ENCODE results near the gene TNFAIP8. TPM values are rescaled to one million over a fixed set of nuclear protein-coding genes. Genes with fewer than 3 reads are reported as not detected.

Gene TNFAIP8
- total RNA-seq, 4 donors from 2014 or later = 9.8 to 28.1 (median 22.5) TPM

GRCh38 chr5:119339965-119340364, 15.9 kb upstream of the TNFAIP8 start:
- TF ChIP-seq EP300 (IDR thresholded peaks at IDR 0.05; ENCODE audit: low read depth) = no peak
- TF ChIP-seq POLR2AphosphoS5 (IDR thresholded peaks at IDR 0.05) = no peak
- TF ChIP-seq, protein P1, sequence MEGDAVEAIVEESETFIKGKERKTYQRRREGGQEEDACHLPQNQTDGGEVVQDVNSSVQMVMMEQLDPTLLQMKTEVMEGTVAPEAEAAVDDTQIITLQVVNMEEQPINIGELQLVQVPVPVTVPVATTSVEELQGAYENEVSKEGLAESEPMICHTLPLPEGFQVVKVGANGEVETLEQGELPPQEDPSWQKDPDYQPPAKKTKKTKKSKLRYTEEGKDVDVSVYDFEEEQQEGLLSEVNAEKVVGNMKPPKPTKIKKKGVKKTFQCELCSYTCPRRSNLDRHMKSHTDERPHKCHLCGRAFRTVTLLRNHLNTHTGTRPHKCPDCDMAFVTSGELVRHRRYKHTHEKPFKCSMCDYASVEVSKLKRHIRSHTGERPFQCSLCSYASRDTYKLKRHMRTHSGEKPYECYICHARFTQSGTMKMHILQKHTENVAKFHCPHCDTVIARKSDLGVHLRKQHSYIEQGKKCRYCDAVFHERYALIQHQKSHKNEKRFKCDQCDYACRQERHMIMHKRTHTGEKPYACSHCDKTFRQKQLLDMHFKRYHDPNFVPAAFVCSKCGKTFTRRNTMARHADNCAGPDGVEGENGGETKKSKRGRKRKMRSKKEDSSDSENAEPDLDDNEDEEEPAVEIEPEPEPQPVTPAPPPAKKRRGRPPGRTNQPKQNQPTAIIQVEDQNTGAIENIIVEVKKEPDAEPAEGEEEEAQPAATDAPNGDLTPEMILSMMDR (IDR thresholded peaks at IDR 0.05) = no peak
- TF ChIP-seq POLR2A (IDR thresholded peaks at IDR 0.05) = no peak

DNA sequence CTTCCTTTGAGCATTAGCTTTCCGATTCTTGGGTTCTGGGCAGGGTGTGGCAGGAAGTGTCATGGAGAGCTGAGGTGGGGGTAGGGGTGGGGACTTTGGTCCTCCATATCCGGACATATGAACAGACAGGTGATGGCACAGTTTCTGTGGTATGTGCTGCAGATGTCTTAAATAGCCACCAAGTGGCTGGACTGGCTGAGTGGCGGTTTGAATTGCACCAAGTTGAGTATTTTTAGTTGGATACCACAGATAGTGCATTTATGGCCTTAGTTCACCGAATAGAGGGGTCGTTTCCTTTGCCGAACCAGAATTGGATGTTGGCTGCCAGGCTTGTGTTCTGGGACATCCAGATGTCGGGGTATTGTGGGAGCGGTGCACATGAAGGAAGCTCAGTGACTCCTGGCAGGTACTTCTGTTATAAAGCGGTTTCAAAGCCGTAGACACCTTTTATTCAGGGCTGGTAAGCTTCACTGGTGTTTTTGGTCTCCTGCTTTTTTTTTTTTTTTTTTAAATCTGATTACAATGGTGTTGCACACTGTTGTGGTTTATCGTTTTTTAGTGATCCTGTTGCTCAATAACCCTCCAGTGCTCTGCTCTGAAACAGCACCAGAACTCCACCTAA, 15.1 kb upstream of the TNFAIP8 start:
- Histone ChIP-seq H3K4me1 (peaks cover 14 to 70% (median 22%) of the 10 kb centered on the region in 4 donors), H3K4me3 (no peak overlapping the region), H3K27me3 (no peaks in the 10 kb centered on the region), H3K36me3 (no peaks in the 10 kb centered on the region), H3K27ac (peak overlapping the region; percentile 15 to 74 (median 58)), H3K9me3 (no peaks in the 10 kb centered on the region)
- 64 to 66% methylated on average over 9 to 11 of the region's 11 CpGs for WGBS, 2 donors (ENCODE audit: low coverage in 1 of 2)
- TF ChIP-seq POLR2A (IDR thresholded peaks at IDR 0.05) (no peak), POLR2AphosphoS5 (IDR thresholded peaks at IDR 0.05) (peak in 1 of 3 donors; percentile 8)
- in situ Hi-C loops (cut with MboI; ENCODE audit: low pct_ligation_motif_present in 1 of 4, low pct_unique_long_range_greater_than_20kb in 1 of 4, low sequenced_read_pairs in 3 of 4) = no loop called here
- DNase-seq = peak; percentile 70
- intact Hi-C loops (cut with DNase I; ENCODE audit: low total_unique reads) = no loop called here

More at GRCh38 chr5:119339965-119340364, 15.9 kb upstream of the TNFAIP8 start:
- Histone ChIP-seq H3K9me3 (no peaks in the 10 kb centered on the region), H3K4me3 (no peak overlapping the region), H3K27ac (peak overlapping the region; percentile 37 to 74 (median 58)), H3K4me1 (peaks cover 14 to 69% (median 22%) of the 10 kb centered on the region in 4 donors), H3K27me3 (no peaks in the 10 kb centered on the region), H3K36me3 (no peaks in the 10 kb centered on the region)
- in situ Hi-C loops (cut with MboI; ENCODE audit: low pct_ligation_motif_present in 1 of 4, low pct_unique_long_range_greater_than_20kb in 1 of 4, low sequenced_read_pairs in 3 of 4) (no loop called here), intact Hi-C loops (cut with DNase I; ENCODE audit: low total_unique reads) (no loop called here)
- WGBS, 2 donors (ENCODE audit: low coverage in 1 of 2) = 80% methylated on average over 4 of the region's 4 CpGs; no CpG with 5 or more reads in 1 of the 2 donors
- no peak for DNase-seq

- TF ChIP-seq POLR2AphosphoS5 (IDR thresholded peaks at IDR 0.05) (no peak), EP300 (IDR thresholded peaks at IDR 0.05; ENCODE audit: low read depth) (no peak), POLR2A (IDR thresholded peaks at IDR 0.05) (no peak)
- TF ChIP-seq, protein P1 (IDR thresholded peaks at IDR 0.05) = no peak
- intact Hi-C loops (cut with DNase I; ENCODE audit: low total_unique reads) (no loop called here), in situ Hi-C loops (cut with MboI; ENCODE audit: low pct_ligation_motif_present in 1 of 4, low pct_unique_long_range_greater_than_20kb in 1 of 4, low sequenced_read_pairs in 3 of 4) (no loop called here)
- Histone ChIP-seq H3K36me3 (no peaks in the 10 kb centered on the region), H3K27ac (peak overlapping the region; percentile 24 to 74 (median 58)), H3K9me3 (no peaks in the 10 kb centered on the region), H3K4me1 (peaks cover 14 to 64% (median 19%) of the 10 kb centered on the region in 4 donors), H3K27me3 (no peaks in the 10 kb centered on the region), H3K4me3 (no peak overlapping the region)
- no peak for DNase-seq
- 50 to 60% methylated on average over 6 of the region's 6 CpGs for WGBS, 2 donors (ENCODE audit: low coverage in 1 of 2)
Measured at GRCh38 chr5:119341452-119342349, 14.1 kb upstream of the TNFAIP8 start.

DNA sequence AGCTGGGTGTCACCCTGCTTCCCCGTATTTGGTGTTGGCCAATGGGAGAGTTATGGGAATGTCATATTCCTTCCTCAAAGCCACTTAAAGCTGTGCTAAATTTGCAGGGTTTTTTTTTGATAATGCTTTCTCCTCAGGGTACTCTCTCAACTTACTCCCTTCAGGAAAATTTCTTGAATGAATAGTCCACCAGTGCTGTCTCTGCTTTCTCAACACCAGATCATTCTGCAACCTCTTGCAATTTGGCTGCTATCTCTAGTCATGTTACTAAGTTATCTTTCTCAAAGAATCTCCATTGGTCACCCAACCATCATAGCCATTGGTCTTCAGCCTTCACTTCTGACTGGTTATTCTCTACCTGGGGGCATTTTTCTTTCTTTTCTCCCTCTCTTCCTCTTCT, 13.4 kb upstream of the TNFAIP8 start:
- intact Hi-C loops (cut with DNase I; ENCODE audit: low total_unique reads) = no loop called here
- DNase-seq = no peak
- H3K4me1 ChIP-seq = peaks cover 8 to 57% (median 12%) of the 10 kb centered on the region in 4 donors
- no peak overlapping the region for H3K4me3 ChIP-seq
- 81% methylated on average over 1 of the region's 1 CpG; no CpG with 5 or more reads in 1 of the 2 donors for WGBS, 2 donors (ENCODE audit: low coverage in 1 of 2)
- H3K9me3 ChIP-seq = no peaks in the 10 kb centered on the region
- H3K27me3 ChIP-seq = no peaks in the 10 kb centered on the region
- no peaks in the 10 kb centered on the region for H3K36me3 ChIP-seq
- in situ Hi-C loops (cut with MboI; ENCODE audit: low pct_ligation_motif_present in 1 of 4, low pct_unique_long_range_greater_than_20kb in 1 of 4, low sequenced_read_pairs in 3 of 4) = no loop called here
- TF ChIP-seq, protein P1 (IDR thresholded peaks at IDR 0.05) = no peak
- no peak for TF ChIP-seq EP300 (IDR thresholded peaks at IDR 0.05; ENCODE audit: low read depth)
- no peak for TF ChIP-seq POLR2A (IDR thresholded peaks at IDR 0.05)
- no peak for TF ChIP-seq POLR2AphosphoS5 (IDR thresholded peaks at IDR 0.05)
- peak overlapping the region; percentile 24 to 74 (median 58) for H3K27ac ChIP-seq

All from transverse colon (tissue), 4 donors.